GM12878 (cell line): ENCODE data around the gene SCNN1A. TPM values are rescaled to one million over a fixed set of nuclear protein-coding genes. Genes with fewer than 3 reads are reported as not detected.

Source experiments
- ATAC-seq: fragments of 200-7000 bp; cut with Tn5 transposase; 3 replicates; pipeline ENCODE4 v1.9.1; 2020; ENCODE audit warnings: mild to moderate bottlenecking, moderate library complexity
- BruUV-seq: library from RNA; stranded (reverse); fragments of 400-500 nt; replicated peaks from 2 replicates; lab custom pipeline; 2021; lab: Mats Ljungman, UMichigan
- CTCF ChIA-PET: fragments of 300-600 bp; sonication (Branson Sonifier 250); formaldehyde crosslinking; extraction: SDS; loops from one replicate; lab custom pipeline; 2021; ENCODE audit warnings: inconsistent platforms; lab: Yijun Ruan, JAX
- POLR2A ChIA-PET: fragments of 350-600 bp; formaldehyde crosslinking; extraction: SDS; loops from one replicate; lab custom pipeline; 2021; ENCODE audit warnings: inconsistent platforms; lab: Charles Lee
- RAD21 ChIA-PET: fragments of 300-600 bp; sonication (Branson Sonifier 250); formaldehyde crosslinking; loops from one replicate; lab custom pipeline; 2023; ENCODE audit warnings: antibody characterized with exemption; ENCODE audit not compliant: unreplicated experiment; lab: Charles Lee
- SMC1A ChIA-PET: fragments of 300-600 bp; sonication (Branson Sonifier 250); formaldehyde crosslinking; loops from one replicate; lab custom pipeline; 2023; ENCODE audit not compliant: unreplicated experiment, uncharacterized antibody; lab: Charles Lee
- DNase-seq: peaks from one replicate; pipeline ENCODE4 v3.0.0-alpha.2; 2011; ENCODE audit warnings: low read depth, low spot score
- FAIRE-seq: peaks from 3 replicates; lab custom pipeline; 2011; peaks lifted over from hg19 to GRCh38; lab: Jason Lieb, UNC
- H2AFZ ChIP-seq: 2 replicates; pipeline ENCODE4 v1.6.0; 2011; ENCODE audit warnings: low read depth, low read length, control low read depth; ENCODE audit not compliant: control insufficient read depth
- H3K27ac ChIP-seq: 2 replicates; pipeline ENCODE4 v1.5.1; 2011; ENCODE audit warnings: control low read depth; ENCODE audit not compliant: control insufficient read depth, insufficient read depth
- H3K27me3 ChIP-seq, 2 experiments: replicated peaks in 1 of 2; 2 replicates each; pipeline versions ENCODE4 v1.6.0 to v1.6.1; 2011; ENCODE audit warnings: low read length in 1 of 2; ENCODE audit not compliant: control insufficient read depth in 2 of 2, insufficient read depth in 2 of 2
- H3K36me3 ChIP-seq, 2 experiments: 2 replicates each; pipeline ENCODE4 v1.5.1; 2011; ENCODE audit warnings: low read length in 1 of 2; ENCODE audit not compliant: control insufficient read depth in 2 of 2, insufficient read depth in 2 of 2
- H3K4me1 ChIP-seq: 2 replicates; pipeline ENCODE4 v1.6.1; 2011; ENCODE audit warnings: mild to moderate bottlenecking, low read length, moderate library complexity, mixed read lengths; ENCODE audit not compliant: control insufficient read depth, insufficient read depth
- H3K4me2 ChIP-seq: 2 replicates; pipeline ENCODE4 v1.6.0; 2011; ENCODE audit warnings: control low read depth; ENCODE audit not compliant: control insufficient read depth, insufficient read depth
- H3K4me3 ChIP-seq: fragments of 200-600 bp; sonication (generic); 2 replicates; pipeline ENCODE4 v1.5.1; 2016
- H3K79me2 ChIP-seq: 2 replicates; pipeline ENCODE4 v1.6.0; 2011; ENCODE audit warnings: low read length; ENCODE audit not compliant: control insufficient read depth, insufficient read depth
- H3K9ac ChIP-seq: 2 replicates; pipeline ENCODE4 v1.8.0; 2011; ENCODE audit warnings: low read length, control low read depth, mixed read lengths; ENCODE audit not compliant: control insufficient read depth, insufficient read depth
- H3K9me3 ChIP-seq: replicated peaks from 3 replicates; pipeline ENCODE4 v1.5.1; 2011; ENCODE audit warnings: mild to moderate bottlenecking, low read length; ENCODE audit not compliant: control insufficient read depth, insufficient read depth
- H4K20me1 ChIP-seq: 2 replicates; pipeline ENCODE4 v1.6.0; 2011; ENCODE audit not compliant: control insufficient read depth, insufficient read depth
- NFYA ChIP-seq: IDR thresholded peaks from 2 replicates; pipeline ENCODE4 v1.6.1; 2011; ENCODE audit warnings: low read depth, mild to moderate bottlenecking, low read length, improper control_type of control experiment, borderline replicate concordance
- NRF1 ChIP-seq: conservative IDR thresholded peaks from 2 replicates; pipeline ENCODE4 v1.6.1; 2011; ENCODE audit warnings: mild to moderate bottlenecking, low read depth, low read length, improper control_type of control experiment
- RELA ChIP-seq: fragments of 450-650 bp; IDR thresholded peaks from 2 replicates; pipeline ENCODE4 v1.8.0; 2014; ENCODE audit warnings: borderline replicate concordance; ENCODE audit not compliant: partially characterized antibody
- WGBS: methylation state at CpG from one replicate; pipeline ENCODE4 v1.1.6; 2016; ENCODE audit warnings: low lambda C conversion rate; ENCODE audit not compliant: insufficient replicate concordance, insufficient coverage; ENCODE audit errors: missing lambda C conversion rate; 5-methylcytosine and 5-hydroxymethylcytosine counted together
- in situ Hi-C: fragments of 300-500 bp; cut with MboI; formaldehyde crosslinking; loops from 9 replicates; pipeline ENCODE4 v1.14.3; 2018; ENCODE audit warnings: mixed read lengths
- intact Hi-C: fragments of 100-400 bp; cut with micrococcal nuclease; formaldehyde crosslinking; loops from one replicate; pipeline ENCODE4 v1.14.2; 2022; ENCODE audit not compliant: unreplicated experiment
- polyA plus RNA-seq, 11 experiments: library from polyadenylated mRNA; depleted of rRNA in 4 of 11; unstranded in 6 of 11; stranded (reverse) in 5 of 11; fragments of >200 nt; fragmentation: Nextera tagmentation in 4 of 11; fragmentation: Illumina TruSeq in 1 of 11; extraction: Ambion mirVana in 4 of 11; extraction: Trizol in 1 of 11; gene quantifications; 1 replicate in 1 of 11; 2 replicates in 10 of 11; pipeline versions ENCODE4 v1.2.1 to v1.2.3, GENCODE V29; 2011 to 2016; ENCODE audit warnings: inconsistent platforms in 2 of 11, missing spikeins in 2 of 11, low read depth in 1 of 11
- total RNA-seq, 4 experiments: library from RNA; depleted of rRNA in 3 of 4; stranded (reverse); fragments of >200 nt in 3 of 4; fragmentation: Illumina TruSeq in 1 of 4; extraction: Trizol in 1 of 4; gene quantifications; 2 replicates each; pipeline versions ENCODE4 v1.2.1 to v1.2.3, GENCODE V29; 2013 to 2021
- TF ChIP-seq, protein P1 (sequence below): fragments of 450-650 bp; IDR thresholded peaks from 2 replicates; pipeline ENCODE4 v1.6.1; 2017; ENCODE audit warnings: mild to moderate bottlenecking, moderate library complexity

Gene SCNN1A
- total and polyA plus RNA-seq, 10 of the 15 experiments (the other 5 are each of a cell fraction or from before 2014, with no cell fraction given), result 0.14 to 0.69 TPM; not detected in 8

DNA sequence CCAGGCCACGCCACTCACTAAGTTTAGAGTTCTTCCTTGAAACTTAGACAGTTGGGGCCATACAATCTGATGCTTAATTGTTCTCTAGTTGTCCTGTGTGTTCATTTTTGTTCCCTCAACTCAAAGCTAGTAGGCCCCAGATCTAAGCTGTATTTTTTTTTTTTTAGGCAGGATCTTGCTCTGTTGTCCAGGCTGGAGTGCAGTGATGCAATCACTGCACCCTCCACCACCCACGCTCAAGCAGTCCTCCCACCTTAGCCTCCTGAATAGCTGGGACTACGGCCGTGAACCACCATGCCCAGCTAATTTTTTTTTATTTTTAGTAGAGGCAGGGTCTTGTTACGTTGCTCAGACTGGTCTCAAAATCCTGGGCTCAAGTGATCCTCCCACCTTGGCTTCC lies 41.0 kb downstream of the SCNN1A start (continued):
- TF ChIP-seq, protein P1, sequence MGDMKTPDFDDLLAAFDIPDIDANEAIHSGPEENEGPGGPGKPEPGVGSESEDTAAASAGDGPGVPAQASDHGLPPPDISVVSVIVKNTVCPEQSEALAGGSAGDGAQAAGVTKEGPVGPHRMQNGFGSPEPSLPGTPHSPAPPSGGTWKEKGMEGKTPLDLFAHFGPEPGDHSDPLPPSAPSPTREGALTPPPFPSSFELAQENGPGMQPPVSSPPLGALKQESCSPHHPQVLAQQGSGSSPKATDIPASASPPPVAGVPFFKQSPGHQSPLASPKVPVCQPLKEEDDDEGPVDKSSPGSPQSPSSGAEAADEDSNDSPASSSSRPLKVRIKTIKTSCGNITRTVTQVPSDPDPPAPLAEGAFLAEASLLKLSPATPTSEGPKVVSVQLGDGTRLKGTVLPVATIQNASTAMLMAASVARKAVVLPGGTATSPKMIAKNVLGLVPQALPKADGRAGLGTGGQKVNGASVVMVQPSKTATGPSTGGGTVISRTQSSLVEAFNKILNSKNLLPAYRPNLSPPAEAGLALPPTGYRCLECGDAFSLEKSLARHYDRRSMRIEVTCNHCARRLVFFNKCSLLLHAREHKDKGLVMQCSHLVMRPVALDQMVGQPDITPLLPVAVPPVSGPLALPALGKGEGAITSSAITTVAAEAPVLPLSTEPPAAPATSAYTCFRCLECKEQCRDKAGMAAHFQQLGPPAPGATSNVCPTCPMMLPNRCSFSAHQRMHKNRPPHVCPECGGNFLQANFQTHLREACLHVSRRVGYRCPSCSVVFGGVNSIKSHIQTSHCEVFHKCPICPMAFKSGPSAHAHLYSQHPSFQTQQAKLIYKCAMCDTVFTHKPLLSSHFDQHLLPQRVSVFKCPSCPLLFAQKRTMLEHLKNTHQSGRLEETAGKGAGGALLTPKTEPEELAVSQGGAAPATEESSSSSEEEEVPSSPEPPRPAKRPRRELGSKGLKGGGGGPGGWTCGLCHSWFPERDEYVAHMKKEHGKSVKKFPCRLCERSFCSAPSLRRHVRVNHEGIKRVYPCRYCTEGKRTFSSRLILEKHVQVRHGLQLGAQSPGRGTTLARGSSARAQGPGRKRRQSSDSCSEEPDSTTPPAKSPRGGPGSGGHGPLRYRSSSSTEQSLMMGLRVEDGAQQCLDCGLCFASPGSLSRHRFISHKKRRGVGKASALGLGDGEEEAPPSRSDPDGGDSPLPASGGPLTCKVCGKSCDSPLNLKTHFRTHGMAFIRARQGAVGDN, result no peak
- TF ChIP-seq, all 136 proteins: peak for 0

DNA sequence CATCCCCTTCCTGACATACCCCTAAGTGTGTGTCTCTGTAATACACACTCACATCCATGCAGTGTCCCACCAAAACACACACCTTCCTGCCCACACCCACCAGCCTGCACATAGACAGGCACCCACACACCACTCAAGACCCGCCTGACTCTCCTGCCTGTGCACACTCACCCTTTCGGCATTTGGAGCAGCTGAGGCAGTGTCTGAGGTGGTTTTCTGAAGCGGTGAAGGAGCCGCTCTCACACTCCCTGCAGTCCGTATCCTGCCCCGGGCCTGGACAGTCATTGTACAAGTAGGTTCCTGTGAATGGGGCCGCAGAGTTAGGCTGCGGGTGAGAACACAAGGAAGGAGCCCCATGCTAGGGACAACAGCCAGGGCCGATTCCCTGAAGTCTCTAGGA lies 41.8 kb downstream of the SCNN1A start:
- H3K36me3 ChIP-seq, result peaks cover 11% of the 10 kb centered on the region in 2 experiments; a peak in 3 of 4 replicates
- H3K4me1 ChIP-seq, result peaks cover 51% of the 10 kb centered on the region
- in situ Hi-C loops (no loop called here), intact Hi-C loops (no loop called here)
- WGBS, result 89% methylated on average over 9 of the region's 9 CpGs
- H3K9me3 ChIP-seq, result no peaks in the 10 kb centered on the region
- H3K4me2 ChIP-seq, result no peak overlapping the region
- peaks cover 28% of the 10 kb centered on the region for H3K79me2 ChIP-seq
- FAIRE-seq (no peak), ATAC-seq (no peak), DNase-seq (no peak)
- H4K20me1 ChIP-seq, result no peaks in the 10 kb centered on the region
- ChIA-PET RAD21 (no interaction called here), POLR2A (no interaction called here), CTCF (interaction anchor here (1.0 to 7.9 kb wide), 7 partner anchors 11 to 204 kb away, joined by 5 to 53 read pairs (median 37); no protein-coding TSS in a partner anchor), SMC1A (interaction anchor here (3.6 to 4.6 kb wide), 2 partner anchors 11 to 132 kb away, joined by 32 to 39 read pairs; no protein-coding TSS in a partner anchor)
- TF ChIP-seq NFYA (no peak), NRF1 (no peak), RELA (no peak)
- no TSS peak for BruUV-seq
- no peak overlapping the region for H3K9ac ChIP-seq
- H3K27me3 ChIP-seq, result no peaks in the 10 kb centered on the region
- H3K27ac ChIP-seq, result no peak overlapping the region
- H3K4me3 ChIP-seq, result no peak overlapping the region
- H2AFZ ChIP-seq, result no peak overlapping the region
